GM12878 (cell line): ENCODE results near the gene DYNC2H1. TPM values are rescaled to one million over a fixed set of nuclear protein-coding genes. Genes with fewer than 3 reads are reported as not detected.

Source experiments
- ATAC-seq: fragments of 200-7000 bp; cut with Tn5 transposase; 3 replicates; pipeline ENCODE4 v1.9.1; 2020; ENCODE audit warnings: mild to moderate bottlenecking, moderate library complexity
- BruUV-seq: library from RNA; stranded (reverse); fragments of 400-500 nt; replicated peaks from 2 replicates; lab custom pipeline; 2021; lab: Mats Ljungman, UMichigan
- CTCF ChIA-PET: fragments of 300-600 bp; sonication (Branson Sonifier 250); formaldehyde crosslinking; extraction: SDS; loops from one replicate; lab custom pipeline; 2021; ENCODE audit warnings: inconsistent platforms; lab: Yijun Ruan, JAX
- POLR2A ChIA-PET: fragments of 350-600 bp; formaldehyde crosslinking; extraction: SDS; loops from one replicate; lab custom pipeline; 2021; ENCODE audit warnings: inconsistent platforms; lab: Charles Lee
- RAD21 ChIA-PET: fragments of 300-600 bp; sonication (Branson Sonifier 250); formaldehyde crosslinking; loops from one replicate; lab custom pipeline; 2023; ENCODE audit warnings: antibody characterized with exemption; ENCODE audit not compliant: unreplicated experiment; lab: Charles Lee
- SMC1A ChIA-PET: fragments of 300-600 bp; sonication (Branson Sonifier 250); formaldehyde crosslinking; loops from one replicate; lab custom pipeline; 2023; ENCODE audit not compliant: unreplicated experiment, uncharacterized antibody; lab: Charles Lee
- DNase-seq: peaks from one replicate; pipeline ENCODE4 v3.0.0-alpha.2; 2011; ENCODE audit warnings: low read depth, low spot score
- FAIRE-seq: peaks from 3 replicates; lab custom pipeline; 2011; peaks lifted over from hg19 to GRCh38; lab: Jason Lieb, UNC
- H2AFZ ChIP-seq: 2 replicates; pipeline ENCODE4 v1.6.0; 2011; ENCODE audit warnings: low read depth, low read length, control low read depth; ENCODE audit not compliant: control insufficient read depth
- H3K27ac ChIP-seq: 2 replicates; pipeline ENCODE4 v1.5.1; 2011; ENCODE audit warnings: control low read depth; ENCODE audit not compliant: control insufficient read depth, insufficient read depth
- H3K27me3 ChIP-seq, 2 experiments: replicated peaks in 1 of 2; 2 replicates each; pipeline versions ENCODE4 v1.6.0 to v1.6.1; 2011; ENCODE audit warnings: low read length in 1 of 2; ENCODE audit not compliant: control insufficient read depth in 2 of 2, insufficient read depth in 2 of 2
- H3K36me3 ChIP-seq, 2 experiments: 2 replicates each; pipeline ENCODE4 v1.5.1; 2011; ENCODE audit warnings: low read length in 1 of 2; ENCODE audit not compliant: control insufficient read depth in 2 of 2, insufficient read depth in 2 of 2
- H3K4me1 ChIP-seq: 2 replicates; pipeline ENCODE4 v1.6.1; 2011; ENCODE audit warnings: mild to moderate bottlenecking, low read length, moderate library complexity, mixed read lengths; ENCODE audit not compliant: control insufficient read depth, insufficient read depth
- H3K4me2 ChIP-seq: 2 replicates; pipeline ENCODE4 v1.6.0; 2011; ENCODE audit warnings: control low read depth; ENCODE audit not compliant: control insufficient read depth, insufficient read depth
- H3K4me3 ChIP-seq: fragments of 200-600 bp; sonication (generic); 2 replicates; pipeline ENCODE4 v1.5.1; 2016
- H3K79me2 ChIP-seq: 2 replicates; pipeline ENCODE4 v1.6.0; 2011; ENCODE audit warnings: low read length; ENCODE audit not compliant: control insufficient read depth, insufficient read depth
- H3K9ac ChIP-seq: 2 replicates; pipeline ENCODE4 v1.8.0; 2011; ENCODE audit warnings: low read length, control low read depth, mixed read lengths; ENCODE audit not compliant: control insufficient read depth, insufficient read depth
- H3K9me3 ChIP-seq: replicated peaks from 3 replicates; pipeline ENCODE4 v1.5.1; 2011; ENCODE audit warnings: mild to moderate bottlenecking, low read length; ENCODE audit not compliant: control insufficient read depth, insufficient read depth
- H4K20me1 ChIP-seq: 2 replicates; pipeline ENCODE4 v1.6.0; 2011; ENCODE audit not compliant: control insufficient read depth, insufficient read depth
- CHD2 ChIP-seq: IDR thresholded peaks from 2 replicates; pipeline ENCODE4 v1.6.1; 2011; ENCODE audit warnings: low read depth, low read length, improper control_type of control experiment, borderline replicate concordance
- CREM ChIP-seq: IDR thresholded peaks from 2 replicates; pipeline ENCODE4 v1.6.1; 2014; ENCODE audit warnings: antibody characterized with exemption, low read depth
- GABPA ChIP-seq: IDR thresholded peaks from 2 replicates; pipeline ENCODE4 v1.6.1; 2014; ENCODE audit warnings: antibody characterized with exemption, low read depth, mild to moderate bottlenecking, inconsistent platforms
- JUNB ChIP-seq: IDR thresholded peaks from 2 replicates; pipeline ENCODE4 v1.6.1; 2016; ENCODE audit warnings: antibody characterized with exemption, mild to moderate bottlenecking
- KAT2A ChIP-seq: conservative IDR thresholded peaks from 2 replicates; pipeline ENCODE4 v1.6.1; 2011; ENCODE audit warnings: low read depth, low read length; ENCODE audit not compliant: control insufficient read depth
- MEF2A ChIP-seq: IDR thresholded peaks from 2 replicates; pipeline ENCODE4 v1.6.1; 2011; ENCODE audit warnings: low read depth, mild to moderate bottlenecking, low read length, moderate library complexity; ENCODE audit not compliant: insufficient read depth
- PML ChIP-seq: IDR thresholded peaks from 2 replicates; pipeline ENCODE4 v1.6.1; 2012; ENCODE audit warnings: low read length, inconsistent platforms
- POU2F2 ChIP-seq: IDR thresholded peaks from 3 replicates; pipeline ENCODE4 v1.6.1; 2011; ENCODE audit warnings: low read depth, mild to moderate bottlenecking, low read length, borderline replicate concordance
- RAD21 ChIP-seq: IDR thresholded peaks from 2 replicates; pipeline ENCODE4 v1.6.1; 2011; ENCODE audit warnings: mild to moderate bottlenecking, low read depth, low read length, moderate library complexity; ENCODE audit not compliant: insufficient read depth
- RCOR1 ChIP-seq: conservative IDR thresholded peaks from 2 replicates; pipeline ENCODE4 v1.6.1; 2012; ENCODE audit warnings: low read depth, low read length, improper control_type of control experiment
- SREBF1 ChIP-seq: IDR thresholded peaks from 2 replicates; pipeline ENCODE4 v1.6.1; 2012; ENCODE audit warnings: mild to moderate bottlenecking, low read length
- ZNF207 ChIP-seq: fragments of 450-650 bp; IDR thresholded peaks from 2 replicates; pipeline ENCODE4 v1.6.1; 2014; ENCODE audit warnings: antibody characterized with exemption, mild to moderate bottlenecking, borderline replicate concordance
- ZNF622 ChIP-seq: fragments of 450-650 bp; IDR thresholded peaks from 2 replicates; pipeline ENCODE4 v1.6.1; 2017; ENCODE audit warnings: mild to moderate bottlenecking, inconsistent platforms
- WGBS: methylation state at CpG from one replicate; pipeline ENCODE4 v1.1.6; 2016; ENCODE audit warnings: low lambda C conversion rate; ENCODE audit not compliant: insufficient replicate concordance, insufficient coverage; ENCODE audit errors: missing lambda C conversion rate; 5-methylcytosine and 5-hydroxymethylcytosine counted together
- in situ Hi-C: fragments of 300-500 bp; cut with MboI; formaldehyde crosslinking; loops from 9 replicates; pipeline ENCODE4 v1.14.3; 2018; ENCODE audit warnings: mixed read lengths
- intact Hi-C: fragments of 100-400 bp; cut with micrococcal nuclease; formaldehyde crosslinking; loops from one replicate; pipeline ENCODE4 v1.14.2; 2022; ENCODE audit not compliant: unreplicated experiment
- polyA plus RNA-seq, 11 experiments: library from polyadenylated mRNA; depleted of rRNA in 4 of 11; unstranded in 6 of 11; stranded (reverse) in 5 of 11; fragments of >200 nt; fragmentation: Nextera tagmentation in 4 of 11; fragmentation: Illumina TruSeq in 1 of 11; extraction: Ambion mirVana in 4 of 11; extraction: Trizol in 1 of 11; gene quantifications; 1 replicate in 1 of 11; 2 replicates in 10 of 11; pipeline versions ENCODE4 v1.2.1 to v1.2.3, GENCODE V29; 2011 to 2016; ENCODE audit warnings: inconsistent platforms in 2 of 11, missing spikeins in 2 of 11, low read depth in 1 of 11
- total RNA-seq, 4 experiments: library from RNA; depleted of rRNA in 3 of 4; stranded (reverse); fragments of >200 nt in 3 of 4; fragmentation: Illumina TruSeq in 1 of 4; extraction: Trizol in 1 of 4; gene quantifications; 2 replicates each; pipeline versions ENCODE4 v1.2.1 to v1.2.3, GENCODE V29; 2013 to 2021
- TF ChIP-seq, protein P1 (sequence below): fragments of 450-650 bp; IDR thresholded peaks from 2 replicates; pipeline ENCODE4 v1.6.1; 2017; ENCODE audit warnings: mild to moderate bottlenecking, moderate library complexity
- TF ChIP-seq, protein P2 (sequence below): fragments of 150-350 bp; IDR thresholded peaks from 2 replicates; pipeline ENCODE4 v1.6.1; 2014; ENCODE audit warnings: mild to moderate bottlenecking, low read depth, low read length
- TF ChIP-seq, protein P3 (sequence below): IDR thresholded peaks from 2 replicates; pipeline ENCODE4 v1.6.1; 2012; ENCODE audit warnings: low read depth, low read length, improper control_type of control experiment
- TF ChIP-seq, protein P4 (sequence below): fragments of 450-650 bp; IDR thresholded peaks from 2 replicates; pipeline ENCODE4 v1.6.1; 2017; ENCODE audit warnings: mild to moderate bottlenecking, low read depth, inconsistent platforms; ENCODE audit not compliant: poor library complexity, severe bottlenecking

DYNC2H1 gene
- total and polyA plus RNA-seq, 10 of the 15 experiments (the other 5 are each of a cell fraction or from before 2014, with no cell fraction given): 0.12 to 3.9 (median 0.23) TPM; not detected in 2

DNA sequence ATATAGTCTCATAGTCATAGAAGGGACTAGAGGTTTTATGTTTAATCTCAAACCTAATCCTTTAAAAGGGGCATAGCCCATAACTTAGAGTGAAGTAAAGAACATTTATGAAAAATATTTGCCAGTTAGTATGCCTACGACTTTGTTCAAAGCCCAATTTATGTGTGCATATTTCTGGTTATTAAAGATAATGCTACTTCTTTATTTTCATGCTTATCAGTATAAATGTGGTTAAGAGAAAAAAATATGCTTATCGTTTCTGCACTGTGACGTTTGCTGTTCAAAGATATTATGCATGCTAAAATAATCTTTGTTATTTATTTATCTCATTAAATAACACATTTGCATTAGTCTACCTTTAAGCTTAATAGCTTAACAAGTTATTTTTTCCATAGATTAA is 343.9 kb downstream of the DYNC2H1 start:
- ChIA-PET SMC1A (interaction anchor here (0.6 to 2.1 kb wide), 3 partner anchors 12 to 275 kb away, joined by 3 to 6 read pairs (median 3); no protein-coding TSS in a partner anchor), CTCF (no interaction called here), POLR2A (no interaction called here), RAD21 (no interaction called here)
- intact Hi-C loops: no loop called here
- no peak overlapping the region for H3K4me2 ChIP-seq
- no peak overlapping the region for H3K27ac ChIP-seq
- H3K36me3 ChIP-seq: no peaks in the 10 kb centered on the region
- H3K27me3 ChIP-seq: no peaks in the 10 kb centered on the region
- no TSS peak for BruUV-seq
- no peak overlapping the region for H3K9ac ChIP-seq
- in situ Hi-C loops: no loop called here
- ATAC-seq: no peak
- no peaks in the 10 kb centered on the region for H3K4me1 ChIP-seq
- no peak overlapping the region for H3K4me3 ChIP-seq
- TF ChIP-seq MEF2A: no peak
- TF ChIP-seq SREBF1: no peak
- TF ChIP-seq GABPA: no peak
- TF ChIP-seq, protein P1, sequence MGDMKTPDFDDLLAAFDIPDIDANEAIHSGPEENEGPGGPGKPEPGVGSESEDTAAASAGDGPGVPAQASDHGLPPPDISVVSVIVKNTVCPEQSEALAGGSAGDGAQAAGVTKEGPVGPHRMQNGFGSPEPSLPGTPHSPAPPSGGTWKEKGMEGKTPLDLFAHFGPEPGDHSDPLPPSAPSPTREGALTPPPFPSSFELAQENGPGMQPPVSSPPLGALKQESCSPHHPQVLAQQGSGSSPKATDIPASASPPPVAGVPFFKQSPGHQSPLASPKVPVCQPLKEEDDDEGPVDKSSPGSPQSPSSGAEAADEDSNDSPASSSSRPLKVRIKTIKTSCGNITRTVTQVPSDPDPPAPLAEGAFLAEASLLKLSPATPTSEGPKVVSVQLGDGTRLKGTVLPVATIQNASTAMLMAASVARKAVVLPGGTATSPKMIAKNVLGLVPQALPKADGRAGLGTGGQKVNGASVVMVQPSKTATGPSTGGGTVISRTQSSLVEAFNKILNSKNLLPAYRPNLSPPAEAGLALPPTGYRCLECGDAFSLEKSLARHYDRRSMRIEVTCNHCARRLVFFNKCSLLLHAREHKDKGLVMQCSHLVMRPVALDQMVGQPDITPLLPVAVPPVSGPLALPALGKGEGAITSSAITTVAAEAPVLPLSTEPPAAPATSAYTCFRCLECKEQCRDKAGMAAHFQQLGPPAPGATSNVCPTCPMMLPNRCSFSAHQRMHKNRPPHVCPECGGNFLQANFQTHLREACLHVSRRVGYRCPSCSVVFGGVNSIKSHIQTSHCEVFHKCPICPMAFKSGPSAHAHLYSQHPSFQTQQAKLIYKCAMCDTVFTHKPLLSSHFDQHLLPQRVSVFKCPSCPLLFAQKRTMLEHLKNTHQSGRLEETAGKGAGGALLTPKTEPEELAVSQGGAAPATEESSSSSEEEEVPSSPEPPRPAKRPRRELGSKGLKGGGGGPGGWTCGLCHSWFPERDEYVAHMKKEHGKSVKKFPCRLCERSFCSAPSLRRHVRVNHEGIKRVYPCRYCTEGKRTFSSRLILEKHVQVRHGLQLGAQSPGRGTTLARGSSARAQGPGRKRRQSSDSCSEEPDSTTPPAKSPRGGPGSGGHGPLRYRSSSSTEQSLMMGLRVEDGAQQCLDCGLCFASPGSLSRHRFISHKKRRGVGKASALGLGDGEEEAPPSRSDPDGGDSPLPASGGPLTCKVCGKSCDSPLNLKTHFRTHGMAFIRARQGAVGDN: no peak
- TF ChIP-seq, protein P2, sequence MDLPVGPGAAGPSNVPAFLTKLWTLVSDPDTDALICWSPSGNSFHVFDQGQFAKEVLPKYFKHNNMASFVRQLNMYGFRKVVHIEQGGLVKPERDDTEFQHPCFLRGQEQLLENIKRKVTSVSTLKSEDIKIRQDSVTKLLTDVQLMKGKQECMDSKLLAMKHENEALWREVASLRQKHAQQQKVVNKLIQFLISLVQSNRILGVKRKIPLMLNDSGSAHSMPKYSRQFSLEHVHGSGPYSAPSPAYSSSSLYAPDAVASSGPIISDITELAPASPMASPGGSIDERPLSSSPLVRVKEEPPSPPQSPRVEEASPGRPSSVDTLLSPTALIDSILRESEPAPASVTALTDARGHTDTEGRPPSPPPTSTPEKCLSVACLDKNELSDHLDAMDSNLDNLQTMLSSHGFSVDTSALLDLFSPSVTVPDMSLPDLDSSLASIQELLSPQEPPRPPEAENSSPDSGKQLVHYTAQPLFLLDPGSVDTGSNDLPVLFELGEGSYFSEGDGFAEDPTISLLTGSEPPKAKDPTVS: no peak
- TF ChIP-seq, protein P3, sequence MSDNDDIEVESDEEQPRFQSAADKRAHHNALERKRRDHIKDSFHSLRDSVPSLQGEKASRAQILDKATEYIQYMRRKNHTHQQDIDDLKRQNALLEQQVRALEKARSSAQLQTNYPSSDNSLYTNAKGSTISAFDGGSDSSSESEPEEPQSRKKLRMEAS: no peak
- no peak for TF ChIP-seq ZNF207
- no peak for TF ChIP-seq CHD2
- TF ChIP-seq RCOR1: no peak
- no peak for TF ChIP-seq RAD21
- no peak for TF ChIP-seq KAT2A
- TF ChIP-seq PML: no peak
- TF ChIP-seq ZNF622: no peak
- TF ChIP-seq, protein P4, sequence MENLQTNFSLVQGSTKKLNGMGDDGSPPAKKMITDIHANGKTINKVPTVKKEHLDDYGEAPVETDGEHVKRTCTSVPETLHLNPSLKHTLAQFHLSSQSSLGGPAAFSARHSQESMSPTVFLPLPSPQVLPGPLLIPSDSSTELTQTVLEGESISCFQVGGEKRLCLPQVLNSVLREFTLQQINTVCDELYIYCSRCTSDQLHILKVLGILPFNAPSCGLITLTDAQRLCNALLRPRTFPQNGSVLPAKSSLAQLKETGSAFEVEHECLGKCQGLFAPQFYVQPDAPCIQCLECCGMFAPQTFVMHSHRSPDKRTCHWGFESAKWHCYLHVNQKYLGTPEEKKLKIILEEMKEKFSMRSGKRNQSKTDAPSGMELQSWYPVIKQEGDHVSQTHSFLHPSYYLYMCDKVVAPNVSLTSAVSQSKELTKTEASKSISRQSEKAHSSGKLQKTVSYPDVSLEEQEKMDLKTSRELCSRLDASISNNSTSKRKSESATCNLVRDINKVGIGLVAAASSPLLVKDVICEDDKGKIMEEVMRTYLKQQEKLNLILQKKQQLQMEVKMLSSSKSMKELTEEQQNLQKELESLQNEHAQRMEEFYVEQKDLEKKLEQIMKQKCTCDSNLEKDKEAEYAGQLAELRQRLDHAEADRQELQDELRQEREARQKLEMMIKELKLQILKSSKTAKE: no peak
- TF ChIP-seq CREM: no peak
- TF ChIP-seq POU2F2: no peak
- TF ChIP-seq JUNB: no peak
- no peaks in the 10 kb centered on the region for H3K9me3 ChIP-seq
- FAIRE-seq: no peak
- 19% methylated on average over 3 of the region's 3 CpGs for WGBS
- no peaks in the 10 kb centered on the region for H3K79me2 ChIP-seq
- H2AFZ ChIP-seq: no peak overlapping the region
- no peak for DNase-seq
- no peaks in the 10 kb centered on the region for H4K20me1 ChIP-seq
